K562 (cell line): ENCODE results near the gene TSPYL4. TPM values are rescaled to one million over a fixed set of nuclear protein-coding genes. Genes with fewer than 3 reads are reported as not detected.
A peak's percentile ranks its signal among the peaks of the same experiment; 100 is the strongest.

Experiments used
- CAMTA2 ChIP-seq: fragments of 250-450 bp; sonication (Bioruptor Pico); conservative IDR thresholded peaks from 2 replicates; pipeline ENCODE4 v1.5.1; 2022
- CTBP1 ChIP-seq: fragments of 450-650 bp; IDR thresholded peaks from 2 replicates; pipeline ENCODE4 v1.6.1; 2016; ENCODE audit warnings: borderline replicate concordance
- E2F1 ChIP-seq: sonication (generic); formaldehyde crosslinking; IDR thresholded peaks from 2 replicates; pipeline ENCODE4 v1.8.1; 2023; ENCODE audit warnings: mild to moderate bottlenecking, missing genetic modification reagents, moderate library complexity
- FOXP4 ChIP-seq: sonication (generic); formaldehyde crosslinking; IDR thresholded peaks from 2 replicates; pipeline ENCODE4 v1.8.0; 2022; ENCODE audit warnings: mild to moderate bottlenecking, missing genetic modification reagents, borderline replicate concordance
- GATAD2B ChIP-seq: fragments of 450-650 bp; IDR thresholded peaks from 2 replicates; pipeline ENCODE4 v1.6.1; 2017; ENCODE audit warnings: mild to moderate bottlenecking, borderline replicate concordance
- HDGF ChIP-seq: fragments of 450-650 bp; IDR thresholded peaks from 2 replicates; pipeline ENCODE4 v1.6.1; 2016
- KDM1A ChIP-seq, 2 experiments: fragments of 450-650 bp; IDR thresholded peaks; 2 replicates each; pipeline ENCODE4 v1.6.1; 2016; ENCODE audit warnings: mild to moderate bottlenecking in 2 of 2
- LARP7 ChIP-seq: fragments of 450-650 bp; IDR thresholded peaks from 2 replicates; pipeline ENCODE4 v1.6.1; 2016
- MEIS2 ChIP-seq: fragments of 450-650 bp; IDR thresholded peaks from 2 replicates; pipeline ENCODE4 v1.6.1; 2014; ENCODE audit warnings: mild to moderate bottlenecking; ENCODE audit not compliant: partially characterized antibody
- MYBL2 ChIP-seq, 2 experiments: fragments of 450-650 bp in 1 of 2; sonication (generic) in 1 of 2; formaldehyde crosslinking in 1 of 2; IDR thresholded peaks; 2 replicates each; pipeline versions ENCODE4 v1.6.1 to v1.8.1; 2017 to 2022; ENCODE audit warnings: borderline replicate concordance in 1 of 2, inconsistent platforms in 1 of 2, low read depth in 1 of 2, mild to moderate bottlenecking in 1 of 2, missing genetic modification reagents in 1 of 2, moderate library complexity in 1 of 2
- MYC ChIP-seq, 2 experiments: fragments of 250-450 bp in 1 of 2; sonication (Bioruptor Pico) in 1 of 2; IDR thresholded peaks; 2 replicates each; pipeline versions ENCODE4 v1.5.1 to v1.6.1; 2012 to 2021; ENCODE audit warnings: low read depth in 2 of 2, borderline replicate concordance in 1 of 2, improper control_type of control experiment in 1 of 2, low read length in 1 of 2, mild to moderate bottlenecking in 1 of 2, moderate library complexity in 1 of 2
- NR2C2 ChIP-seq, 2 experiments: fragments of 200-800 bp in 1 of 2; sonication (Bioruptor generic) in 1 of 2; sonication (generic) in 1 of 2; formaldehyde crosslinking in 1 of 2; IDR thresholded peaks; 2 replicates each; pipeline versions ENCODE4 v1.6.1 to v1.8.0; 2016 to 2022; ENCODE audit warnings: mild to moderate bottlenecking in 1 of 2, missing compliant biosample characterization in 1 of 2, missing genetic modification characterization in 1 of 2, missing genetic modification reagents in 1 of 2
- OTX1 ChIP-seq: fragments of 450-650 bp; formaldehyde crosslinking; IDR thresholded peaks from 2 replicates; pipeline ENCODE4 v1.4.0; 2022; ENCODE audit warnings: mild to moderate bottlenecking
- SIN3A ChIP-seq, 2 experiments: fragments of 150-350 bp in 1 of 2; IDR thresholded peaks; 2 replicates each; pipeline ENCODE4 v1.6.1; 2011 to 2016; ENCODE audit warnings: borderline replicate concordance in 2 of 2, low read depth in 2 of 2, low read length in 2 of 2, mild to moderate bottlenecking in 2 of 2, moderate library complexity in 2 of 2; ENCODE audit not compliant: control insufficient read depth in 1 of 2
- SMC3 ChIP-seq: conservative IDR thresholded peaks from 2 replicates; pipeline ENCODE4 v1.6.1; 2011; ENCODE audit warnings: low read depth, low read length, improper control_type of control experiment; ENCODE audit not compliant: insufficient read depth
- TAF9B ChIP-seq: fragments of 450-650 bp; IDR thresholded peaks from 2 replicates; pipeline ENCODE4 v1.6.1; 2018; ENCODE audit warnings: mild to moderate bottlenecking; ENCODE audit not compliant: partially characterized antibody
- ZNF316 ChIP-seq: fragments of 450-650 bp; IDR thresholded peaks from 2 replicates; pipeline ENCODE4 v1.6.1; 2016
- ZNF324 ChIP-seq: fragments of 250-450 bp; sonication (Bioruptor Pico); IDR thresholded peaks from 2 replicates; pipeline ENCODE4 v1.4.0; 2020; ENCODE audit warnings: mild to moderate bottlenecking
- polyA plus RNA-seq, 8 experiments: library from polyadenylated mRNA; depleted of rRNA in 4 of 8; stranded (reverse) in 5 of 8; unstranded in 3 of 8; fragments of >200 nt; fragmentation: Nextera tagmentation in 2 of 8; fragmentation: Illumina TruSeq in 1 of 8; extraction: Ambion mirVana in 2 of 8; extraction: Trizol in 1 of 8; gene quantifications; 2 replicates each; pipeline versions ENCODE4 v1.2.1 to v1.2.3, GENCODE V29; 2011 to 2014; ENCODE audit warnings: inconsistent platforms in 1 of 8, missing spikeins in 1 of 8
- total RNA-seq, 7 experiments: library from RNA; depleted of rRNA in 6 of 7; stranded (reverse); fragments of >200 nt in 6 of 7; fragmentation: Illumina TruSeq in 2 of 7; extraction: Trizol in 2 of 7; gene quantifications; 2 replicates each; pipeline versions ENCODE4 v1.2.1 to v1.2.3, GENCODE V29; 2011 to 2021; ENCODE audit warnings: low replicate concordance in 1 of 7
- TF ChIP-seq, protein P1 (sequence below): IDR thresholded peaks from 2 replicates; pipeline ENCODE4 v1.6.1; 2011; ENCODE audit not compliant: insufficient read length; ENCODE audit errors: extremely low read depth
- TF ChIP-seq, protein P2 (sequence below), 3 experiments: fragments of 200-800 bp in 1 of 3; sonication (Bioruptor generic) in 1 of 3; sonication (generic) in 1 of 3; formaldehyde crosslinking in 1 of 3; IDR thresholded peaks; 2 replicates each; pipeline versions ENCODE4 v1.6.1 to v1.8.0; 2016 to 2022; ENCODE audit warnings: mild to moderate bottlenecking in 2 of 3, missing compliant biosample characterization in 2 of 3, missing genetic modification characterization in 2 of 3, missing genetic modification reagents in 1 of 3

The TSPYL4 gene
- total and polyA plus RNA-seq, 9 of the 15 experiments (the other 6 are each of a cell fraction or from before 2014, with no cell fraction given), result 0.69 to 18.0 (median 9.1) TPM

GRCh38 chr6:116279232-116280160 lies 25.6 kb upstream of the TSPYL4 start, which contains the start of gene TSPYL1 (continued):
- peak; percentile 46 for TF ChIP-seq TAF9B
- peak; percentile 71; the same call in 1 of the 2 replicates for TF ChIP-seq LARP7
- peak; percentile 47 for TF ChIP-seq ZNF316
- TF ChIP-seq, protein P1, sequence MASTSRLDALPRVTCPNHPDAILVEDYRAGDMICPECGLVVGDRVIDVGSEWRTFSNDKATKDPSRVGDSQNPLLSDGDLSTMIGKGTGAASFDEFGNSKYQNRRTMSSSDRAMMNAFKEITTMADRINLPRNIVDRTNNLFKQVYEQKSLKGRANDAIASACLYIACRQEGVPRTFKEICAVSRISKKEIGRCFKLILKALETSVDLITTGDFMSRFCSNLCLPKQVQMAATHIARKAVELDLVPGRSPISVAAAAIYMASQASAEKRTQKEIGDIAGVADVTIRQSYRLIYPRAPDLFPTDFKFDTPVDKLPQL, result peak; percentile 56
- TF ChIP-seq FOXP4 (CRISPR knock-in tag), result peak; percentile 88; the same call in 1 of the 2 replicates
- TF ChIP-seq, protein P2, sequence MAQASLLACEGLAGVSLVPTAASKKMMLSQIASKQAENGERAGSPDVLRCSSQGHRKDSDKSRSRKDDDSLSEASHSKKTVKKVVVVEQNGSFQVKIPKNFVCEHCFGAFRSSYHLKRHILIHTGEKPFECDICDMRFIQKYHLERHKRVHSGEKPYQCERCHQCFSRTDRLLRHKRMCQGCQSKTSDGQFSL (CRISPR knock-in tag; IDR thresholded peaks at IDR 0.05), result 0 out of 2 replicates have a peak, but pooled peaks have one; percentile 41
- TF ChIP-seq, protein P2 (tag; IDR thresholded peaks at IDR 0.05), result no peak
- TF ChIP-seq MYC (IDR thresholded peaks at IDR 0.05; ENCODE audit: low read depth, low read length), result peak; percentile 66
- TF ChIP-seq MYC (CRISPR knock-in tag; IDR thresholded peaks at IDR 0.05; ENCODE audit: borderline replicate concordance, low read depth), result peak; percentile 79; the same call in 1 of the 2 replicates
- no peak for TF ChIP-seq CAMTA2
- peak; percentile 68 for TF ChIP-seq MEIS2
- peak; percentile 76 for TF ChIP-seq E2F1 (CRISPR knock-in tag)
- TF ChIP-seq SMC3, result no peak
- peak; percentile 78; the same call in 1 of the 2 replicates for TF ChIP-seq NR2C2 (CRISPR knock-in tag; IDR thresholded peaks at IDR 0.05)
- TF ChIP-seq NR2C2 (tag; IDR thresholded peaks at IDR 0.05), result no peak; the same call in 1 of the 2 replicates
- TF ChIP-seq ZNF324 (CRISPR knock-in tag), result 0 out of 2 replicates have a peak, but pooled peaks have one; percentile 17
- no peak for TF ChIP-seq HDGF
- peak; percentile 81; the same call in 1 of the 2 replicates for TF ChIP-seq OTX1
- TF ChIP-seq KDM1A (IDR thresholded peaks at IDR 0.05), result peak; percentile 25 to 33; a peak in 1 of 4 replicates
- TF ChIP-seq GATAD2B, result no peak
- peak in 1 of 2 experiments; percentile 64; a peak in 1 of 4 replicates for TF ChIP-seq SIN3A (IDR thresholded peaks at IDR 0.05; ENCODE audit: borderline replicate concordance in 2 of 2, control insufficient read depth in 1 of 2, low read depth in 2 of 2, low read length in 2 of 2)
- peak; percentile 59 for TF ChIP-seq CTBP1
- TF ChIP-seq MYBL2 (IDR thresholded peaks at IDR 0.05; ENCODE audit: low read depth), result peak; percentile 72
- no peak for TF ChIP-seq MYBL2 (CRISPR knock-in tag; IDR thresholded peaks at IDR 0.05; ENCODE audit: borderline replicate concordance)
